ENCODE measurements around the gene TIPIN. TPM values are rescaled to one million over a fixed set of nuclear protein-coding genes. Genes with fewer than 3 reads are reported as not detected.
"Not testable (repeated sequence)": the region's sequence is repeated elsewhere in the genome, so short reads cannot be mapped to it uniquely, and the experiment has no call there.

TIPIN gene
- total RNA-seq, 1 experiment from 2014 or later, result 14.2 TPM

DNA sequence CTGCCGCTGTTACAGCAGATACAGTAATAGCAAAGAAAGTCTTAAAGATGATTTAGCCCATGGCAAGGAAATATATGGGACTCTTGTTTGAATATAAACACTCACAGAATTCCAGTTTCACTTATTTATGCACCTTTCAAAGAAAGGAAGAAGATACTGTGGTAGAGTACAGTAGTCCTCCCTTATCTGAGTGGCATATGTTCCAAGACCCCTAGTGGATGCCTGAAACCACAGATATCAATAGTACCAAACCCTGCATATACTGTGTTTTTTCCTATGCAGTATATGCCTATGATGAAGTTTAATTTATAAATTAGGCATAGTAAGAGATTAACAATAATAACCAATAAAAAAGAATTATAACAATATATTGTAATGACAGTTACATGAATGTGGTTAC is 38.4 kb upstream of the TIPIN start:
- intact Hi-C loops (cut with micrococcal nuclease), result no loop called here
- no TSS peak for BruUV-seq (replicated peaks)
- ATAC-seq (no peak), DNase-seq (no peak)
- Histone ChIP-seq H3K4me1 (ENCODE audit: insufficient read depth, low read length) (peaks cover 22% of the 10 kb centered on the region), H4K20me1 (ENCODE audit: low read length) (peaks cover 33% of the 10 kb centered on the region), H3K27me3 (ENCODE audit: low read length) (no peaks in the 10 kb centered on the region), H3K36me3 (ENCODE audit: low read depth, low read length) (no peaks in the 10 kb centered on the region), H3K79me2 (ENCODE audit: low read length) (peaks cover 98% of the 10 kb centered on the region), H3K9me2 (replicated peaks; ENCODE audit: low read length) (no peaks in the 10 kb centered on the region), H3K9me3 (ENCODE audit: low read length) (no peaks in the 10 kb centered on the region), H3K4me3 (ENCODE audit: low read length) (no peak overlapping the region), H2AFZ (ENCODE audit: low read length) (no peak overlapping the region), H3K4me2 (ENCODE audit: low read length) (no peak overlapping the region), H3K27ac (ENCODE audit: low read length) (no peak overlapping the region), H3F3A (ENCODE audit: low read length, unreplicated experiment) (peaks cover under 1% of the 10 kb centered on the region), H3K9ac (ENCODE audit: low read length) (no peak overlapping the region)
- POLR2A ChIA-PET (ENCODE audit: unreplicated experiment), result no interaction called here
- CTCF ChIA-PET, result no interaction called here
- TF ChIP-seq, protein P1, sequence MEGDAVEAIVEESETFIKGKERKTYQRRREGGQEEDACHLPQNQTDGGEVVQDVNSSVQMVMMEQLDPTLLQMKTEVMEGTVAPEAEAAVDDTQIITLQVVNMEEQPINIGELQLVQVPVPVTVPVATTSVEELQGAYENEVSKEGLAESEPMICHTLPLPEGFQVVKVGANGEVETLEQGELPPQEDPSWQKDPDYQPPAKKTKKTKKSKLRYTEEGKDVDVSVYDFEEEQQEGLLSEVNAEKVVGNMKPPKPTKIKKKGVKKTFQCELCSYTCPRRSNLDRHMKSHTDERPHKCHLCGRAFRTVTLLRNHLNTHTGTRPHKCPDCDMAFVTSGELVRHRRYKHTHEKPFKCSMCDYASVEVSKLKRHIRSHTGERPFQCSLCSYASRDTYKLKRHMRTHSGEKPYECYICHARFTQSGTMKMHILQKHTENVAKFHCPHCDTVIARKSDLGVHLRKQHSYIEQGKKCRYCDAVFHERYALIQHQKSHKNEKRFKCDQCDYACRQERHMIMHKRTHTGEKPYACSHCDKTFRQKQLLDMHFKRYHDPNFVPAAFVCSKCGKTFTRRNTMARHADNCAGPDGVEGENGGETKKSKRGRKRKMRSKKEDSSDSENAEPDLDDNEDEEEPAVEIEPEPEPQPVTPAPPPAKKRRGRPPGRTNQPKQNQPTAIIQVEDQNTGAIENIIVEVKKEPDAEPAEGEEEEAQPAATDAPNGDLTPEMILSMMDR (conservative IDR thresholded peaks at IDR 0.05; ENCODE audit: low read depth, low read length), result no peak
- TF ChIP-seq EZH2 (IDR thresholded peaks at IDR 0.05; ENCODE audit: low read length, unreplicated experiment) (no peak), EZH2phosphoT487 (IDR thresholded peaks at IDR 0.05; ENCODE audit: borderline replicate concordance, low read length) (no peak)

DNA sequence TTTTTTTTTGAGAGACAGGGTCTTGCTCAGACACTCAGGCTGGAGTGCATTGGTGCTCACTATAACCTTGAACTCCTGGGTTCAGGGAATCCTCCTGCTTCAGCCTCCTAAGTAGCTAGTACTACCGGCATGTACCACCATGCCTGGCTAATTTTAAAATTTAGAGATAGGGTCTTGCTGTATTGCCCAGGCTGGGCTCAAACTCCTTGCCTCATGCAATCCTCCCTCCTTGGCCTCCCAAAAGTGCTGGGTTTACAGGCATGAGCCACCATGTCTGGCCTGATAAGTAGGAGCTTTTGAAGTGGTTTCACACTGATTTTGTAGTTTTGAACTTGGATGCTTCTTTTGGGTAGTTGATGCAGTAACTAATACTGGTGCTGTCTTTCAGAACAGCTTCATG is 38.0 kb upstream of the TIPIN start:
- H3K4me3 ChIP-seq (ENCODE audit: low read length), result no peak overlapping the region
- no TSS peak for BruUV-seq (replicated peaks)
- H2AFZ ChIP-seq (ENCODE audit: low read length), result no peak overlapping the region
- H3K27ac ChIP-seq (ENCODE audit: low read length), result no peak overlapping the region
- no peak overlapping the region for H3K9ac ChIP-seq (ENCODE audit: low read length)
- H3K27me3 ChIP-seq (ENCODE audit: low read length), result no peaks in the 10 kb centered on the region
- no peaks in the 10 kb centered on the region for H3K9me3 ChIP-seq (ENCODE audit: low read length)
- H4K20me1 ChIP-seq (ENCODE audit: low read length), result peaks cover 33% of the 10 kb centered on the region
- intact Hi-C loops (cut with micrococcal nuclease), result no loop called here
- no peak overlapping the region for H3K4me2 ChIP-seq (ENCODE audit: low read length)
- H3K4me1 ChIP-seq (ENCODE audit: insufficient read depth, low read length), result peaks cover 26% of the 10 kb centered on the region
- H3K36me3 ChIP-seq (ENCODE audit: low read depth, low read length), result no peaks in the 10 kb centered on the region
- no peak for DNase-seq
- H3F3A ChIP-seq (ENCODE audit: low read length, unreplicated experiment), result peaks cover 3% of the 10 kb centered on the region
- peaks cover 98% of the 10 kb centered on the region for H3K79me2 ChIP-seq (ENCODE audit: low read length)
- TF ChIP-seq EZH2 (IDR thresholded peaks at IDR 0.05; ENCODE audit: low read length, unreplicated experiment) (no peak), EZH2phosphoT487 (IDR thresholded peaks at IDR 0.05; ENCODE audit: borderline replicate concordance, low read length) (no peak)
- TF ChIP-seq, protein P1 (conservative IDR thresholded peaks at IDR 0.05; ENCODE audit: low read depth, low read length), result no peak
- ATAC-seq, result no peak
- CTCF ChIA-PET, result no interaction called here
- no peaks in the 10 kb centered on the region for H3K9me2 ChIP-seq (replicated peaks; ENCODE audit: low read length)
- POLR2A ChIA-PET (ENCODE audit: unreplicated experiment), result no interaction called here

DNA sequence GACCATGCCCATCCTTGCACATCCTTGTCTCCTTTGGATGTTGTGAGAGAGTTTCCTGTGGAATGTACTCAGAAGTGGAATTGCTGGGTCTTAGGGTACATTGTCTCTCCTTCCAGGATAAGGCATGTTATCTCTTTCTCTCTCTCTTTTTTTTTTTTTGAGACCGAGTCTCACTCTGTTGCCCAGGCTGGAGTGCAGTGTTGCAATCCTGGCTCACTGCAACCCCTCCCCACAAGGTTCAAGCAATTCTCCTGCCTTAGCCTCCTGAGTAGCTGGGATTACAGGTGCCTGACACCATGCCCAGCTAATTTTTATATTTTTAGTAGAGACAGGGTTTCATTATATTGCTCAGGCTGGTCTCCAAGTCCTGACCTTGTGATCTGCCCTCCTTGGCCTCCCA is 36.6 kb upstream of the TIPIN start:
- H3K9ac ChIP-seq (ENCODE audit: low read length); POLR2A ChIA-PET (ENCODE audit: unreplicated experiment); ATAC-seq; H3K36me3 ChIP-seq (ENCODE audit: low read depth, low read length); H3K4me2 ChIP-seq (ENCODE audit: low read length); H2AFZ ChIP-seq (ENCODE audit: low read length); BruUV-seq (replicated peaks); H3K27ac ChIP-seq (ENCODE audit: low read length); H3K27me3 ChIP-seq (ENCODE audit: low read length); H3K4me3 ChIP-seq (ENCODE audit: low read length); CTCF ChIA-PET; DNase-seq; H3K9me2 ChIP-seq (replicated peaks; ENCODE audit: low read length); H3F3A ChIP-seq (ENCODE audit: low read length, unreplicated experiment); H3K9me3 ChIP-seq (ENCODE audit: low read length); intact Hi-C loops (cut with micrococcal nuclease): not testable (repeated sequence)
- peaks cover 32% of the 10 kb centered on the region for H3K4me1 ChIP-seq (ENCODE audit: insufficient read depth, low read length)
- H3K79me2 ChIP-seq (ENCODE audit: low read length), result peaks cover 98% of the 10 kb centered on the region
- H4K20me1 ChIP-seq (ENCODE audit: low read length), result peaks cover 46% of the 10 kb centered on the region

Measured in PC-3 (cell line).